GM12892 (cell line): ENCODE results near the gene GSTCD.

Experiments
- POLR2A ChIP-seq: IDR thresholded peaks from 2 replicates; pipeline ENCODE4 v1.6.1; 2011; ENCODE audit warnings: low read depth, low read length, control low read depth
- POLR2AphosphoS5 ChIP-seq: IDR thresholded peaks from 2 replicates; pipeline ENCODE4 v1.6.1; 2011; ENCODE audit warnings: low read depth, low read length, control low read depth
- TAF1 ChIP-seq: IDR thresholded peaks from 2 replicates; pipeline ENCODE4 v1.6.1; 2011; ENCODE audit warnings: low read depth, mild to moderate bottlenecking, control low read depth, low read length, borderline replicate concordance

DNA sequence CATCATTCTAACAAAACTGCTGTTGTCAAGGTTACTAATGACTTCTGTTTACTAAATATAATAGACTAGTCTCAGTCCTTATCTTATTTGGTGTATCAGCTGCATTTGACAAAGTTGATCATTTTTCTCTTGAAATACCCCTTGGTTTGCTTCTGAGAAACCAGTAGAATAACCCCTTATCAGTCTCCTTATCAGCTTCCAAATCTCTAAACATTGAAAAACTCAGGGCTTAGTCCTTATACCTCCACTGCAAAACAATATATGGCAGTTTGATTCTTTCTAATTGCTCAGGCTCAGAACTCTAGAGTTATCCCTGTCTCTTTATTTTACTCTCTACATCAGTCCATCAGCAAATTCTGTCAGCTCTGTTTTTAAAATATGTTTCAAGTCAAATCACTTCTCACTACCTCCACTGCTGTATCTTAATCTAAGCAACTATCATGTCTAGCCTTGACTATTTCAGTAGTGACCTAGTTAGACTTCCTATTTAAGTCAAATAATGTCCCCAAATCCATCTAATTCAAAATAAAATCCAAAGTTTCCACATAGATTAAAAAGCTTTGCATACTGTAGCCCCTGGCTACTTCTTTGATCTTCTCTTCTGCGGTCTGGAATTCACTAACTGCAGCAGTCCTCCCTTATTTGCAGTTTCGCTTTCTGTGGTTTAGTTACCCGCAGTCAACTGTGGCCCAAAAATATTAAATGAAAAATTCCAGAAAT, 99.6 kb downstream of the GSTCD start:
- TF ChIP-seq TAF1 (no peak), POLR2AphosphoS5 (no peak), POLR2A (no peak)
